Mesothelial cell of epicardium (in vitro differentiated cells): Measurements from ENCODE around the gene GAS2L2. TPM values are rescaled to one million over a fixed set of nuclear protein-coding genes. Genes with fewer than 3 reads are reported as not detected.

ENCODE experiments used
- DNase-seq, 2 experiments: peaks; one replicate each; pipeline ENCODE4 v3.0.0; 2021; ENCODE audit warnings: low spot score in 2 of 2; ENCODE audit not compliant: unreplicated experiment in 2 of 2
- H3K27ac Mint-ChIP-seq: 2 replicates; pipeline ENCODE4 v1.8.0; 2021; ENCODE audit warnings: mixed read lengths
- H3K27me3 Mint-ChIP-seq: 2 replicates; pipeline ENCODE4 v1.8.0; 2021; ENCODE audit warnings: low read depth, mixed read lengths
- H3K36me3 Mint-ChIP-seq: 2 replicates; pipeline ENCODE4 v1.8.0; 2021; ENCODE audit warnings: mixed read lengths
- H3K4me1 Mint-ChIP-seq: 2 replicates; pipeline ENCODE4 v1.8.0; 2021; ENCODE audit warnings: mixed read lengths
- H3K4me3 Mint-ChIP-seq: 2 replicates; pipeline ENCODE4 v1.8.0; 2021; ENCODE audit warnings: mild to moderate bottlenecking, moderate library complexity, mixed read lengths
- H3K9me3 Mint-ChIP-seq: 2 replicates; pipeline ENCODE4 v1.8.0; 2021; ENCODE audit warnings: mixed read lengths
- total RNA-seq: library from RNA; stranded (reverse); gene quantifications from 3 replicates; pipeline ENCODE4 v1.2.1, GENCODE V29; 2021
- TF ChIP-seq, protein P1 (sequence below): fragments of 200-600 bp; sonication (generic); IDR thresholded peaks from one replicate; pipeline ENCODE4 v1.5.0; 2021; ENCODE audit warnings: antibody characterized with exemption; ENCODE audit not compliant: unreplicated experiment

The GAS2L2 gene
- total RNA-seq, 1 donor from 2014 or later: 0.11 TPM

DNA sequence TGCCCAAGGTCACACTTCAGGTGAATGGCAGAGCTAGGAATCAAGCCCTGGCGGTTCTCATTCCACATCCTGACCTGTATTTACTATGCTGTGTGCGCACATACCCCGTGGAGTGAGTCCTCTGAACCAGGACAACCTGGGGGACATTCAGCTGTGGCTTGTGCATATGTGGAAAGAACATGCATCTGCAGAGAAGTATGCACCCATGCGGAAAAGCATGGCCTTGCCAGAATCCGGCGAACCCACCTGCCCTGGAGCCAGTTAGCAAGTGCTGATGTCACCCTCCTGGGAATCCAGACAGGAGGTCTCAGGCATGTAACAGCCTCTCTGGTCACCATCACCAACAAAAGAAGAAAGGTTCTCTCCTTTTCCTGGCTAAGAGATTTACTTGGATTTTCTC is 19.7 kb downstream of the GAS2L2 start:
- no peaks in the 10 kb centered on the region for H3K36me3 Mint-ChIP-seq
- no peaks in the 10 kb centered on the region for H3K9me3 Mint-ChIP-seq
- peaks cover 32% of the 10 kb centered on the region for H3K4me1 Mint-ChIP-seq
- no peak for DNase-seq
- H3K4me3 Mint-ChIP-seq: peak overlapping the region; percentile 84
- TF ChIP-seq, protein P1, sequence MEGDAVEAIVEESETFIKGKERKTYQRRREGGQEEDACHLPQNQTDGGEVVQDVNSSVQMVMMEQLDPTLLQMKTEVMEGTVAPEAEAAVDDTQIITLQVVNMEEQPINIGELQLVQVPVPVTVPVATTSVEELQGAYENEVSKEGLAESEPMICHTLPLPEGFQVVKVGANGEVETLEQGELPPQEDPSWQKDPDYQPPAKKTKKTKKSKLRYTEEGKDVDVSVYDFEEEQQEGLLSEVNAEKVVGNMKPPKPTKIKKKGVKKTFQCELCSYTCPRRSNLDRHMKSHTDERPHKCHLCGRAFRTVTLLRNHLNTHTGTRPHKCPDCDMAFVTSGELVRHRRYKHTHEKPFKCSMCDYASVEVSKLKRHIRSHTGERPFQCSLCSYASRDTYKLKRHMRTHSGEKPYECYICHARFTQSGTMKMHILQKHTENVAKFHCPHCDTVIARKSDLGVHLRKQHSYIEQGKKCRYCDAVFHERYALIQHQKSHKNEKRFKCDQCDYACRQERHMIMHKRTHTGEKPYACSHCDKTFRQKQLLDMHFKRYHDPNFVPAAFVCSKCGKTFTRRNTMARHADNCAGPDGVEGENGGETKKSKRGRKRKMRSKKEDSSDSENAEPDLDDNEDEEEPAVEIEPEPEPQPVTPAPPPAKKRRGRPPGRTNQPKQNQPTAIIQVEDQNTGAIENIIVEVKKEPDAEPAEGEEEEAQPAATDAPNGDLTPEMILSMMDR: no peak
- no peak overlapping the region for H3K27ac Mint-ChIP-seq
- H3K27me3 Mint-ChIP-seq: no peaks in the 10 kb centered on the region

DNA sequence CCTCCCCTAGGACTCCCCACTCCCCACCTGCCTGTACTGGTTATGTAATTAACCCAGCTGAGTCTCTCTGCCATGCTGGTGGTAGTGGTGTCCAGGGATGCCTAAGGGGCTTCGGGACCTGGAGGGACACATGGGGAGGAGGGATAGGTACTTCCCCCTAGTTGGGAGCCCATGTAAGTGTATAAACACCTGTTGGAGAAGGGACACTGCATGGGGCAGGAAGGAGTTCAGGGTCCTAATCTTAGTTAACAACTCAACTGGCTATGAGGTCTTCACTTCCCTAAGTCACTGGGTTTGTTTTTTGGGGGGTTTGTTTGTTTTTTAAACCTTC is 20.3 kb downstream of the GAS2L2 start:
- Mint-ChIP-seq H3K4me3 (peak overlapping the region; percentile 84), H3K36me3 (no peaks in the 10 kb centered on the region), H3K9me3 (no peaks in the 10 kb centered on the region), H3K27ac (no peak overlapping the region), H3K27me3 (no peaks in the 10 kb centered on the region), H3K4me1 (peaks cover 38% of the 10 kb centered on the region)
- DNase-seq: no peak
- TF ChIP-seq, protein P1: no peak

- peak overlapping the region; percentile 21 for H3K27ac Mint-ChIP-seq
- TF ChIP-seq, protein P1: no peak
- H3K4me1 Mint-ChIP-seq: peaks cover 44% of the 10 kb centered on the region
- no peaks in the 10 kb centered on the region for H3K9me3 Mint-ChIP-seq
- no peaks in the 10 kb centered on the region for H3K36me3 Mint-ChIP-seq
- peak overlapping the region; percentile 84 for H3K4me3 Mint-ChIP-seq
- DNase-seq: no peak
- H3K27me3 Mint-ChIP-seq: no peaks in the 10 kb centered on the region
Measured at GRCh38 chr17:35731917-35732805, 20.9 kb downstream of the GAS2L2 start.

DNA sequence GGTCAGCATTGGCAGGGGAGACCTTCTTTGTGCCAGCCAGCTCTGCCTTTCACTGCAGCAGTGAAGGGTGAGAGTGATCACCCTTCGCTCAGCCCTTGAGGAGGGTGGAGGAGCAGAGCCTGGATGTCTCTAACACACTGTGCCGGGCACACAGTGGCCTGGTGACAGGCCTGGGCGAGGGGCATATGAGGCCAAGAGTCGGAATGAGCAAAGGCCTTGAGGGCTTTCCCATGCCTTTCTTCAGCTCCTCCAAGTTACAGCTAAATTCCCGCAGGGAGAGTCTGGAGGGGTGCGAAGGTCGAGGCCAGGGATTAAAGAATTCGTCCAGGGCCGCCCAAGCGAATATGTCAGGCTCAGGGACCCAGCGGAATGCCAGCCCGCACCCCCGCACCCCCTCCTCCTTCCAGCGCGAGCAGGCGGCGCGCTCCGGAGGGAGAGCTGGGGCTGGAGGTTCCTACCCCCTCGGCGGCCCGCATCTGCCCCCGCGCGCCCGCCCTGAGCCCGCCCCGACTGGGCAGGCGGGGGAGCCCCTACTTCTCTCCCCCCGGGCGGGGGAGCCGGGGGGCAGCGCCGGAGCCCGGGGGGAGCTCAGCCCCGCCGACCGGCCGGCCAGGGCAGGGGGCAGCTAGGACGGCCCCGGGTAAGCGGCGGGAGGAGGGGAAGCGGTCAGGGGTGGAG is 21.7 kb downstream of the GAS2L2 start, which contains the start of gene RASL10B:
TSS of gene RASL10B (plus strand) at position 401 of the 678 bp plus-strand sequence. CDS start 3,546 bp downstream, outside the sequence.
- TF ChIP-seq, protein P1: no peak
- Mint-ChIP-seq H3K27ac (peak within 1 kb of the TSS; percentile 21), H3K36me3 (no peaks in the 10 kb centered on the region), H3K9me3 (no peaks in the 10 kb centered on the region), H3K4me1 (peaks cover 52% of the 10 kb centered on the region), H3K27me3 (no peaks in the 10 kb centered on the region), H3K4me3 (peak within 1 kb of the TSS; percentile 84)
- DNase-seq: peak in 1 of 2 experiments; percentile 70

GRCh38 chr17:35730400-35731005 is 22.5 kb downstream of the GAS2L2 start:
- Mint-ChIP-seq H3K9me3 (no peaks in the 10 kb centered on the region), H3K4me3 (peak overlapping the region; percentile 72), H3K27me3 (no peaks in the 10 kb centered on the region), H3K27ac (no peak overlapping the region), H3K4me1 (peaks cover 60% of the 10 kb centered on the region), H3K36me3 (no peaks in the 10 kb centered on the region)
- DNase-seq: no peak
- TF ChIP-seq, protein P1: no peak
